Stimulated activated CD8-positive, alpha-beta memory T cell treated with anti-CD3 and anti-CD28 coated beads, Interleukin-7, amount 100 ng/mL, for 48 hours (primary cell): ENCODE measurements around the gene SRL.

Source experiments
- DNase-seq, 2 donors: peaks; one replicate each; pipeline ENCODE4 v3.0.0-alpha.2; 2020; ENCODE audit warnings: low read depth in 1 of 2; ENCODE audit errors: extremely low read depth in 1 of 2

Gene SRL

DNA sequence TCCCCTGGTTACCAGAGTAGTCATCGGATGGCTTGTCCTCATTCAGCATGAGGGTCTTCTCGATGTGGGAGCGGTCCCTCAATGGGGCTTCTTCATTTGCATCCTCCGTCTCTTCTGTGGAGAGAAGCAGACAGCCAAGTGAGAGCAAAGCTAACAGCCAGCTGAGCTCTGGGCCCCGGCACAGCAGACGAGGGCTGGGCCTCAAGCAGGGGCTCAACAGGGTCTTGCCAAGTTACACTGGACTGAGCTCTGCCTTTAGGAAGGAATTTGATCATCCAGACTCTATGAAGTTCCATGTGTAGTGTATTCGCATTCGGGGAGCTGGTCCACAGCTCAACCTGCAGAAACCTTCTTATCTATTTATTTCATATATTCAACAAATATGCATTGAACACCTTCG, 37.4 kb downstream of the SRL start:
- DNase-seq, result no peak

- DNase-seq, result no peak
Measured at GRCh38 chr16:4203748-4204147, 38.1 kb downstream of the SRL start.

DNA sequence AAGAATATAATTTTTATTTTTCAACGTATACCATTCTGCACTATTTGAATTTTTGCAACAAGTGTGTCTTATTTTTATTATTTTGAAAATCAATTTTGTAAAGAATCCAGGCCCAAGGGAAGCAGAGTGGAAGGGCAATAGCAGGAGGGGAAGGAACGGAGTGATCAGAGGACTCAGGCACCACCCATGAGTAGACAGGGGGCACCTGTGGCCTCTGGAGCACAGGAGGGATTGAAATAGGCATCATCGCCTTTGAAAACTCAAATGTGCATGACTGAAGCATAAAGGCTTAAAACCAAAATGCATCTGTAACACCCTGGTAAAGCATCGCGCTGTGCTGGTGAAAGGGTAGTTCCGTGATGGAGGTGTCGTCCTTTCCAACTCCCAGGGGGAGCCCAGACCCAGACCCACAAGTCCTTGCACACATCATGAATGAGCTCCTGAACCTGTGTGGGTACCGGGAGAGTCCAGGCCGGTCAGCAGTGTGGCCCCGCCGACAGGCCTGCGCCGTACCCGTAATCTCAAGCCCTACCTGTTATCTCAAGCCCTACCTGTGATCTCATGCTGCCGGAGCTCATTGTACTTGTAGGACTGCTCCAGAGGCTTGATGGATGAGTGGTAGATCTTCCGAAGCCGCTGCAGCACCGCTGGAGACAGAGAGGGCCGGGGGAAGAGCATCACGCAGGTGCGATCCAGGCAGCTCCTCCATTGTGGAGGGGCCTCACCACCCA, 39.1 kb downstream of the SRL start:
- no peak for DNase-seq

DNA sequence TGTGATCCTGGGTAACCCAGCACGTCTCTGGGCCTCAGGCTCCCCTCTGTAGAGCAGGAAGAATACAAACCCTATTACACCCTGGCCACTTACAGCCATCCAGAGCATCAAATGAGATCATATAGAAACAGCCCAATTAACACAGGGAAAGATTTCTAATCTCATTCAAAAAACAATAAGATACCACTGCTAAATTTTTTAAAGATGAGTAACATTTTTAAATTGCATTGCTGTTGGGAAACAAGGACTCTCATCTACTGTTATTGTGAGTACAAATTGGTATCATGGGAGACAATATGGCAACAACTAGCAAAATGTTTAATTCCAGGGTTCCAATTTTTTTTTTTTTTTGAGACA, 41.1 kb downstream of the SRL start:
- no peak for DNase-seq

DNA sequence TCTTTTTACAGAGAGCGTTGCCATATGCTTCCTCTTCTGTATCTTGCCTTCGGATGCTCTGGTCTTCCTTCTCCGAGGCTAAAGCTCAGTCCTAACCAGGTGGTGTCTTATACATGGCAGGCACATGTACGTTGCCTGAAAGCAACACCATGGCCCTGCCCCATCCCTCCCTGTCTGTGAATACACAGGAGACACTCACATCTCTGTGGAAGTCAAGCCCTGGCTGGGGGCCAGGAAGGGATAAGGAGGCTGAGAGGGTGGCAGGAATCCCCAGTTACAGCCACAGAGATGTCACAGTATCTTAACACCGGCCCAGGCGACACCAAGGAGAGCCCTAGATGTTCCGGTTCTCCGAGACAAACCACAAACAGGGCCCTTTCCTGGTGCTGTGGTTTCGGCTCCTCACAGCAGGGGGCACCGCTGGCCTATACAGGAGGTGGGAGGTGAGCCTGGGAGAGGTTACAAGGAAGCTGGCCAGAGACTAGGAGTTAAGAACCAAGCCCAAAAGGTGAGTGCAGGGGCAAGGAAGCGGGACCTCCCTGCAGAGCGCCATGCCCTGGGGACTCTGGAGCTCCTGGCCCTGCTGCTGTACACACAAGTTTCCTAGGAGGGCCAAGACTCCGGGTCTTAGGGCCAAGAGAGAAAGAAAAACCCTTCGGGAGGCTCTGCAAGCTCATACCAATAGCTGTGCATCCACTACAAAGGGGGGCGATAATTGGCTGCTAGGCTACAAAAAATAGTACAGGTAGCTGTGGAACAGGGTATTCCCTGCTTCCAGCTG, 41.7 kb downstream of the SRL start:
- DNase-seq, result peak in 1 of 2 donors; percentile 18

DNA sequence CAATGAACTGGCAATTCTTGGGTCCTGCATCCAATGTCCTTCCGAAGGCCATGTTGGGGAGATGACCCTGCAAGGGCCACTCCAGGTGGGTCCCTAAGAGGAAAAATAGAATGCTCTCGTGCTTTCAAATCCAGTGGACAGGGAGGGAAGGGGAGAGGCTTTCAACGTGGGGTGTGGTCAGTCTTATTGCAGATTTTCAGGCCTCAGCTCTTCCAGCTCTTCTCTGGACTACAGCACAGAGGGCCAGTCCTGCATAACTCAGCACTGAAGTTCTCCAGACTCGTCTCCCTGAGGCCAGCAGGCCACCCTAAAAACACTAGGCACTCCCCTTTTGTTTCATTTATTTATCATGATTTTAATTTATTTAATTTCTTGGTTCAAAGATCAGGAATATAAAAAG, 43.1 kb downstream of the SRL start:
- DNase-seq, result no peak

DNA sequence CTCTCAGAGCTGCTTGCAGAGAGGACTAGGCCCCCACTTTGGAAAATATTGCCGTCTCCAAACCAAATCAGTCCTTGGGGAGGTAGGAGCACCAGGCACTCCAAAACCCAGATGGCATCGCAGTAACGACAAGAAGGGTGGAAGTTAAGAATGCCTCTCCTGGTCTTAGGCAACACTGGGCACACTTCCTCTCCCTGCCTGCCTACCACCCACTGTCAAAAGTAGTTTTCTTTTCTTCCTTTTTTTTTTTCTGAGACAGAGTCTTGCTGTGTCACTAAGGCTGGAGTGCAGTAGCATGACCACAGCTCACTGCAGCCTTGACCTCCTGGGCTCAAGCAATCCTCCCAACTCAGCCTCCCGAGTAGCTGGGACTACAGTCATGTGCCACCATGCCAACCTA, 47.2 kb downstream of the SRL start:
- no peak for DNase-seq

- no peak for DNase-seq
Measured at GRCh38 chr16:4193920-4194319, 48.0 kb downstream of the SRL start.

- DNase-seq, result no peak
Measured at GRCh38 chr16:4192206-4192605, 49.7 kb downstream of the SRL start.

DNA sequence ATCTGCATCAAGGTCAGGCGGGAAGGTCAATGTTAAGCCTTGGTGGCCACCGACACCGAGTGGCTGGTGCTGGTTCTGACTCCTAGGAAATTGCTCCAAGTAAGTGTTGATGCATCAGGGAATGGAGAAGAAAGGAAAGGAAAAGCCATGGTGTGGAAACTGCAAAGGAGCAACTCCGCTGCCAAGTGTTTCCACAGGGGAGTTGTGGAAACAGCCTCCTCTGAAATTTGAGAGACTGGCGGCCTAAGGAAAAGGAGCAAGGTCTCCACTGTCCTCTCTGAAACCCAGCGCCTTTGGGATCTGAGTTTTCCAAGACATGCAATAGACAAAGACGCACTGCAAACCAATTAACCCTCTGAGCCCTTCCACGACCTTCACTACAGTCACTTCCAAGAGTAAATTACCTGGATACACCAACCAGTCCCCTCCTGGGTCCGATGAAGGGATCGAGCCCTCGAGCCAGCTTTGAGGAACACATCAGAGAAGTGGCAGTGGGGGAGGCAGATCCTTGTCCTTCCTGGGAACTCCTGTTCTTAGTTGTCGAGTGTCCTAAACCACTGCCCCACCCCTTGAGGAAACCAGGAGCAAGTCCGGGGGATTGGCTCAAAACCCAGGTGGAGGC, 51.1 kb downstream of the SRL start:
- no peak for DNase-seq

GRCh38 chr16:4190086-4190485, 51.8 kb downstream of the SRL start:
- no peak for DNase-seq

GRCh38 chr16:4184038-4184702, 57.7 kb downstream of the SRL start:
- no peak for DNase-seq

- DNase-seq, result peak; percentile 86 to 92
Measured at GRCh38 chr16:4183237-4184037, 58.4 kb downstream of the SRL start.

DNA sequence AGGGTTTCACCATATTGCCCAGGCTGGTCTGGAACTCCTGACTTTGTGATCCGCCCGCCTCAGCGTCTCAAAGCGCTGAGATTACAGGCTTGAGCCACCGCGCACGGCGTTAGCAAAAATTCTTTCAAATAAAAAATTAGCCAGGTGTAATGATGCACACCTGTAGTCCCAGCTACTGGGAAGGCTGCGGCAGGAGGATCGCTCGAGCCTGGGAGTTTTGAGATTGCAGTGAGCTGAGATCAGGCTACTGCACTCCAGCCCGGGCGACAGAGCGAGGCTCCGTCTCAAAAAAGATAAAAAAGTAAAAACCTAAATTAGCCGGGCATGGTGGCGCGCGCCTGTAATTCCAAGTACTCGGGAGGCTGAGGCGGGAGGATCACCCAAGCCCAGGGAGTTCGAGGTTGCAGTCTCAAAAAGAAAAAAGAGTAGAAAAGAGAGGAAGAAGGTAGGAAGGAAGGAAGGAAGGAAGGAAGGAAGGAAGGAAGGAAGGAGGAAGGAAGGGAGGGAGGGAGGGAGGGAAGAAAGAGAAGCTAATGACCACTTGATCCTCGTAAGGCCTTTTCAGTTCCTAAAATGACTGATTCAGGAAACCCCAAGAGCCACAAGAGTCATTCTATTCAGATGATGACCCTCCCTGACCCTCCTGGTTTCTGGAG, 59.2 kb downstream of the SRL start:
- DNase-seq, result no peak

GRCh38 chr16:4180511-4180910, 61.4 kb downstream of the SRL start:
- DNase-seq, result no peak

GRCh38 chr16:4179763-4180260, 62.1 kb downstream of the SRL start:
- DNase-seq, result no peak

GRCh38 chr16:4179020-4179419, 62.9 kb downstream of the SRL start:
- DNase-seq, result no peak

DNA sequence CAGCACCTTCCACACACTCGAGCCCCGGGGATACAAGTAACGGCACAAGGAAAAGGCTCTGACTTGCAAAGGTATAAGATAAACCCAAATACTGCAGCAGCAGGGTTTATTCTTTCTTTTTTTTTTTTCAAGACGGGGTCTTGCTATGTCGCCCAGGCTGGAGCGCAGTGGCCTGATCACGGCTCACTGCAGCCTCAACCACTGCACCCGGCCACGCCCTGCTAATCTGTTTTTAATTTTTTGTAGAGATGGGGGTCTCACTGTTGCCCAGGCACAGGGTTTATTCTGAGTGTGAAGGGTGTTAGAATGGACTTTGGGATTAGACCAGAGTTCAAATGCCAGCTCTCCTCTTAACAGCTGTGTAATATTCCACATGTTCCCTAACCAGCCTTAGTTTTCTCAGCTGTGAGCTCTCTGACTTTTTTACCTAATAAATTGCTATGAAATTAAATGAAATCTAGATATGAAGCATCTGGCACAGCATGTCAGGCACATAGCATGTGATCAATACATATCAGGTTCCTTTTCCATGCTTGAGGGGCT, 63.3 kb downstream of the SRL start:
- DNase-seq, result no peak

- no peak for DNase-seq
Measured at GRCh38 chr16:4176906-4177417, 64.9 kb downstream of the SRL start.

GRCh38 chr16:4175849-4176248, 66.0 kb downstream of the SRL start:
- DNase-seq, result no peak
